GM10248 (cell line): Measurements from ENCODE around the gene VSNL1.

Experiments
- CTCF ChIA-PET: fragments of 300-600 bp; sonication (Branson Sonifier 250); formaldehyde crosslinking; extraction: SDS; loops from one replicate; lab custom pipeline; 2021; ENCODE audit warnings: antibody characterized with exemption; lab: Yijun Ruan, JAX
- POLR2A ChIA-PET: fragments of 350-650 bp; sonication (Branson Sonifier 250); formaldehyde crosslinking; extraction: SDS; loops from one replicate; lab custom pipeline; 2020; ENCODE audit warnings: antibody characterized with exemption; lab: Yijun Ruan, JAX
- DNase-seq: peaks from one replicate; pipeline ENCODE4 v3.0.0; 2012; ENCODE audit errors: extremely low spot score
- TF ChIP-seq, protein P1 (sequence below): IDR thresholded peaks from 2 replicates; pipeline ENCODE4 v1.5.1; 2012; ENCODE audit warnings: mild to moderate bottlenecking, low read depth; ENCODE audit errors: extremely low read depth, missing control alignments, control extremely low read depth

Gene VSNL1

DNA sequence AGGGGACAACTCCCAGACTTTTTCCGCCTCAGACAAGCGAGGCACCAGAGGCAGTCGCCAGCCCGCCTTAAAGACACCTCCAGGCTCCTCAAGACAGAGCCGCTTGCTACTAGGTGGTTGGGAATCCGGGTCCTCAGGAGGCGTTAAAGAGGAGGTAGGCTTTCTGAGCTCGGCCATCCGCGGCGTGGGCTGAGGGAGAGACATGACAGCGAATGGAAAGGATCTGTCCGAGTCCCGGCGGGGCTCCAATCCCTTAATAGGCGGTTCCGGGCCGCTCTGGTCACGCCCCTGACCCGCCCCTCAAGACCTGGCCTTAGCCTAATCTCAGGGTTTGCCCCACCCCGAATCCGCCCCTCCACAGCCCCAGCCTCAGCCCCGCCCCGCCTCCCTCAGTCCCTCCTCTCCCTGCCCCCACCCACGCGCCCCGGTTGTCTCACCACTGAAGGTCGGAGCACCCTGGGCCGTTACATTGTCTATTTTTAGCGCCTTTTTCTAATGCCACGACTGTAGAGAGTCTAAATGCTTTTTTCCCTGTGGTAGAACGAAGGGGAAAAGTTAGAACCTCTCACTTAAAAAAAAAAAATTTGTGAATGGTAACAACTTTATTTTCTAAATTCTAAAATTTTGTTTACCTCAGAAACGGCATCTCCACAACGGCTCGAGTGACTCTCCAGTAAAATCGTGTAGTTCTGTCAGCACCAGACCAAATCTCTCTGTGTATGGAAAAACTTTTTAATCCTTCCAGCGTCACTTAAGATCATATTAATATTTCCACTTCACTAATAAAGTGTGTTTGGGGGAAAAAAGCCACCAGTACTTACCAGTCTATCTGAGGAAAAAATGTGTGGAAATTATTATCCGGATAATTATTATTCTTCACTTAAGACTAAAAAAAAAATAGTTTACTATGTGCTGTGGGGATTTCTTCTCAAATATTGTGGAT lies 22.0 kb upstream of the VSNL1 start, which contains the start of gene RAD51AP2:
Gene RAD51AP2, minus strand, starts transcription at position 229 of the 943 bp plus-strand sequence. Its CDS starts 25 bp downstream, at position 204.
- POLR2A ChIA-PET: no interaction called here
- DNase-seq: peak; percentile 86
- CTCF ChIA-PET: interaction anchor here (1.2 to 1.7 kb wide), 4 partner anchors 8 to 153 kb away, joined by 3 to 6 read pairs (median 3); no protein-coding TSS in a partner anchor
- TF ChIP-seq, protein P1, sequence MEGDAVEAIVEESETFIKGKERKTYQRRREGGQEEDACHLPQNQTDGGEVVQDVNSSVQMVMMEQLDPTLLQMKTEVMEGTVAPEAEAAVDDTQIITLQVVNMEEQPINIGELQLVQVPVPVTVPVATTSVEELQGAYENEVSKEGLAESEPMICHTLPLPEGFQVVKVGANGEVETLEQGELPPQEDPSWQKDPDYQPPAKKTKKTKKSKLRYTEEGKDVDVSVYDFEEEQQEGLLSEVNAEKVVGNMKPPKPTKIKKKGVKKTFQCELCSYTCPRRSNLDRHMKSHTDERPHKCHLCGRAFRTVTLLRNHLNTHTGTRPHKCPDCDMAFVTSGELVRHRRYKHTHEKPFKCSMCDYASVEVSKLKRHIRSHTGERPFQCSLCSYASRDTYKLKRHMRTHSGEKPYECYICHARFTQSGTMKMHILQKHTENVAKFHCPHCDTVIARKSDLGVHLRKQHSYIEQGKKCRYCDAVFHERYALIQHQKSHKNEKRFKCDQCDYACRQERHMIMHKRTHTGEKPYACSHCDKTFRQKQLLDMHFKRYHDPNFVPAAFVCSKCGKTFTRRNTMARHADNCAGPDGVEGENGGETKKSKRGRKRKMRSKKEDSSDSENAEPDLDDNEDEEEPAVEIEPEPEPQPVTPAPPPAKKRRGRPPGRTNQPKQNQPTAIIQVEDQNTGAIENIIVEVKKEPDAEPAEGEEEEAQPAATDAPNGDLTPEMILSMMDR: no peak

- POLR2A ChIA-PET: no interaction called here
- CTCF ChIA-PET: no interaction called here
- DNase-seq: no peak
Observed at GRCh38 chr2:17519486-17519885, 21.0 kb upstream of the VSNL1 start.

GRCh38 chr2:17520761-17521160 lies 19.7 kb upstream of the VSNL1 start:
- peak; percentile 17 for DNase-seq
- TF ChIP-seq, protein P1: no peak
- CTCF ChIA-PET: no interaction called here
- POLR2A ChIA-PET: no interaction called here

More at GRCh38 chr2:17519486-17519885, 21.0 kb upstream of the VSNL1 start:
- TF ChIP-seq, protein P1: no peak

DNA sequence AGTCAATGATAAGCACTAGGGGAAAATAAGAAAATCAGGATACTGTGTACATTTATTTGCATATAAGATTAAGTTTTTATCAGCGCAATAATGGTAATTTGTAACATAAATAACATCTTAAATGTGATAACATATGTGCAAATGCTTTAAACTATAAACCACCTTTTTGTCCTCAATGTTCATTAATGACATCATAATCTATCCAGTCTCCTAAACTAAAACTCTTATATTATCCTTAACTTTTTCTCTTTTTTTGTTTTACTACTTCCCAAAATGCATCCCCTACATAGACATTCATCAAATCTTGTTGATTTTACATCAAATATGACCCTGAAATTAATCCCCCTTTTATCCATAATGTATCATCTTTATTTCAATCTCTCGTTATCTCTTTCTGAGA lies 18.9 kb upstream of the VSNL1 start:
- CTCF ChIA-PET: no interaction called here
- POLR2A ChIA-PET: no interaction called here
- no peak for DNase-seq
- TF ChIP-seq, protein P1: no peak

- TF ChIP-seq, protein P1: no peak
- CTCF ChIA-PET: interaction anchor here (1.4 to 2.1 kb wide), 2 partner anchors 16 to 40 kb away, joined by 6 read pairs; no protein-coding TSS in a partner anchor
- no peak for DNase-seq
- POLR2A ChIA-PET: no interaction called here
Observed at GRCh38 chr2:17522303-17522702, 18.2 kb upstream of the VSNL1 start.

DNA sequence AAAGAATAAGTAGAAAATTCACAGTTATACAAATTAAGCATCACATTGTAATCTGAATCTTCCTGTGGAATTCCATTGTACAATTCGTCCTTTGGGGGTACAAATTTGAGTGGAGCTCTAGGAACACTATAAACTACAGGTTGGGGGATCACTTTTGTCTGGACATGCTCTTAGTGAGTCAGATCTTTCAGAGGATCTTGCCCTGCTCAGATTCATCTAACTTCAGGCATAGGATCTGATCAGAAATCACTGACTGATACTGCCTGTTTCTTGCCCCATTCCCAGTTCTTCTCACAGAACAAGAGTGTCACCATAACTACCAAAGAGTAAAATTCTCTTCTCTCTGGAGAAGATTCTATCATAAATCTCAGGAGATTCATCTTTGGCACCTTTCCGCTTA lies 10.7 kb upstream of the VSNL1 start:
- ChIA-PET POLR2A (no interaction called here), CTCF (no interaction called here)
- no peak for DNase-seq
- TF ChIP-seq, protein P1: no peak
